GM06990 (cell line): Measurements from ENCODE around the gene HS6ST3.

Experiments used
- DNase-seq: peaks from one replicate; pipeline ENCODE4 v3.0.0-alpha.2; 2011; ENCODE audit not compliant: insufficient read length; ENCODE audit errors: extremely low read depth
- H3K27me3 ChIP-seq: replicated peaks from 2 replicates; pipeline ENCODE4 v1.6.0; 2011; ENCODE audit warnings: low read length; ENCODE audit not compliant: control insufficient read depth, insufficient read depth
- H3K36me3 ChIP-seq: 2 replicates; pipeline ENCODE4 v1.5.1; 2011; ENCODE audit warnings: low read length; ENCODE audit not compliant: control insufficient read depth, insufficient read depth
- H3K4me3 ChIP-seq: replicated peaks from 2 replicates; pipeline ENCODE4 v1.5.1; 2011; ENCODE audit warnings: low read depth, mild to moderate bottlenecking, control low read depth, low read length
- CTCF ChIP-seq: IDR thresholded peaks from 2 replicates; pipeline ENCODE4 v1.5.1; 2011; ENCODE audit warnings: low read length, control low read depth, mild to moderate bottlenecking, inconsistent platforms; ENCODE audit not compliant: insufficient read depth, poor library complexity, severe bottlenecking

The HS6ST3 gene

GRCh38 chr13:96542986-96543385 lies 453.1 kb downstream of the HS6ST3 start:
- TF ChIP-seq CTCF, result no peak
- no peak for DNase-seq
- H3K36me3 ChIP-seq, result no peaks in the 10 kb centered on the region
- H3K27me3 ChIP-seq, result no peaks in the 10 kb centered on the region
- no peak overlapping the region for H3K4me3 ChIP-seq

- TF ChIP-seq CTCF, result no peak
- Histone ChIP-seq H3K36me3 (no peaks in the 10 kb centered on the region), H3K27me3 (no peaks in the 10 kb centered on the region), H3K4me3 (no peak overlapping the region)
- no peak for DNase-seq
These were observed 455.1 kb downstream of the HS6ST3 start for GRCh38 chr13:96544957-96545356.

- TF ChIP-seq CTCF, result no peak
- no peak overlapping the region for H3K4me3 ChIP-seq
- H3K27me3 ChIP-seq, result no peaks in the 10 kb centered on the region
- H3K36me3 ChIP-seq, result no peaks in the 10 kb centered on the region
- DNase-seq, result no peak
These were observed 456.6 kb downstream of the HS6ST3 start for GRCh38 chr13:96546463-96546862.

GRCh38 chr13:96551546-96551945 lies 461.6 kb downstream of the HS6ST3 start:
- TF ChIP-seq CTCF, result no peak

GRCh38 chr13:96552559-96552958 lies 462.7 kb downstream of the HS6ST3 start:
- no peaks in the 10 kb centered on the region for H3K27me3 ChIP-seq
- no peak overlapping the region for H3K4me3 ChIP-seq
- no peak for TF ChIP-seq CTCF
- no peaks in the 10 kb centered on the region for H3K36me3 ChIP-seq
- no peak for DNase-seq

More at GRCh38 chr13:96551546-96551945, 461.6 kb downstream of the HS6ST3 start:
- no peaks in the 10 kb centered on the region for H3K27me3 ChIP-seq
- no peak overlapping the region for H3K4me3 ChIP-seq
- no peak for DNase-seq
- no peaks in the 10 kb centered on the region for H3K36me3 ChIP-seq

GRCh38 chr13:96553796-96554195 lies 463.9 kb downstream of the HS6ST3 start:
- Histone ChIP-seq H3K36me3 (no peaks in the 10 kb centered on the region), H3K4me3 (no peak overlapping the region), H3K27me3 (no peaks in the 10 kb centered on the region)
- TF ChIP-seq CTCF, result no peak
- DNase-seq, result no peak
